HG03039 (cell line): ENCODE results near the gene LTF.
"Not testable (repeated sequence)": the region's sequence is repeated elsewhere in the genome, so short reads cannot be mapped to it uniquely, and the experiment has no call there.

Experiments
- ATAC-seq: cut with Tn5 transposase; IDR thresholded peaks from one replicate; pipeline ENCODE4 v1.9.1; 2021; ENCODE audit warnings: mild to moderate bottlenecking, moderate library complexity; ENCODE audit not compliant: unreplicated experiment

LTF gene

GRCh38 chr3:46464326-46465195 is at the start of gene LTF:
Gene LTF (minus strand): TSS chr3:46464905. CDS start chr3:46464867, 38 bp downstream.
- ATAC-seq, result no peak

GRCh38 chr3:46512191-46512749 is 47.6 kb upstream of the LTF start:
- no peak for ATAC-seq

- no peak for ATAC-seq
These were observed 45.0 kb upstream of the LTF start for GRCh38 chr3:46509661-46510187.

- ATAC-seq, result no peak
These were observed 44.3 kb upstream of the LTF start for GRCh38 chr3:46508850-46509591.

GRCh38 chr3:46506526-46506925 is 41.8 kb upstream of the LTF start:
- ATAC-seq, result no peak

- no peak for ATAC-seq
These were observed 41.2 kb upstream of the LTF start for GRCh38 chr3:46505953-46506352.

GRCh38 chr3:46504789-46505188 is 40.1 kb upstream of the LTF start:
- ATAC-seq, result no peak

GRCh38 chr3:46503200-46503874 is 38.6 kb upstream of the LTF start:
- ATAC-seq, result no peak

- ATAC-seq, result no peak
These were observed 37.0 kb upstream of the LTF start for GRCh38 chr3:46501702-46502101.

- ATAC-seq, result no peak
These were observed 36.2 kb upstream of the LTF start for GRCh38 chr3:46500656-46501635.

GRCh38 chr3:46498916-46499519 is 34.3 kb upstream of the LTF start:
- ATAC-seq, result no peak

- ATAC-seq, result no peak
These were observed 33.0 kb upstream of the LTF start, which contains the start of gene RTP3 for GRCh38 chr3:46497556-46498265. Gene RTP3 (plus strand): TSS chr3:46497976. CDS start chr3:46498063, 87 bp downstream.

- ATAC-seq, result no peak
These were observed 32.2 kb upstream of the LTF start for GRCh38 chr3:46496746-46497555.

GRCh38 chr3:46495901-46496456 is 31.3 kb upstream of the LTF start:
- no peak for ATAC-seq

- ATAC-seq, result not testable (repeated sequence)
These were observed 29.8 kb upstream of the LTF start for GRCh38 chr3:46494491-46494890.

GRCh38 chr3:46492890-46493547 is 28.3 kb upstream of the LTF start:
- no peak for ATAC-seq
